H1 (cell line): ENCODE data around the gene STK40. TPM values are rescaled to one million over a fixed set of nuclear protein-coding genes. Genes with fewer than 3 reads are reported as not detected.

Experiments used
- CTCF ChIA-PET: fragments of 300-600 bp; sonication (Branson Sonifier 250); formaldehyde crosslinking; loops from one replicate; lab custom pipeline; 2021; ENCODE audit not compliant: partially characterized antibody; lab: Charles Lee
- POLR2A ChIA-PET: fragments of 300-600 bp; sonication (Branson Sonifier 250); formaldehyde crosslinking; loops from one replicate; lab custom pipeline; 2021; ENCODE audit warnings: inconsistent platforms; ENCODE audit not compliant: partially characterized antibody; lab: Charles Lee
- DNase-seq, 2 experiments: peaks; one replicate each; pipeline versions ENCODE4 v3.0.0 to v3.0.0-alpha.2; 2010 to 2022; ENCODE audit warnings: low spot score in 2 of 2, low read depth in 1 of 2, mixed read lengths in 1 of 2
- FAIRE-seq: peaks from 2 replicates; lab custom pipeline; 2011; peaks lifted over from hg19 to GRCh38; lab: Jason Lieb, UNC
- H2AFZ ChIP-seq: 2 replicates; pipeline ENCODE4 v1.8.1; 2012; ENCODE audit warnings: low read length, inconsistent platforms
- H2AK5ac ChIP-seq: 2 replicates; pipeline ENCODE4 v1.6.1; 2013; ENCODE audit warnings: low read depth, low read length
- H2BK120ac ChIP-seq: replicated peaks from 2 replicates; pipeline ENCODE3; 2013; ENCODE audit warnings: low read depth, low read length, inconsistent platforms
- H2BK12ac ChIP-seq: 2 replicates; pipeline ENCODE4 v1.6.1; 2013; ENCODE audit warnings: low read depth, low read length
- H2BK15ac ChIP-seq: 2 replicates; pipeline ENCODE4 v1.6.1; 2013; ENCODE audit warnings: low read length
- H2BK20ac ChIP-seq: 2 replicates; pipeline ENCODE4 v1.6.1; 2013; ENCODE audit warnings: low read length
- H2BK5ac ChIP-seq: 2 replicates; pipeline ENCODE4 v1.6.1; 2013; ENCODE audit warnings: low read depth, low read length
- H3K14ac ChIP-seq: 2 replicates; pipeline ENCODE4 v1.6.1; 2013; ENCODE audit warnings: inconsistent platforms; ENCODE audit not compliant: insufficient read length
- H3K18ac ChIP-seq: 2 replicates; pipeline ENCODE4 v1.6.1; 2013; ENCODE audit warnings: low read length; ENCODE audit errors: extremely low read depth
- H3K23ac ChIP-seq: 2 replicates; pipeline ENCODE4 v1.6.1; 2013; ENCODE audit warnings: inconsistent platforms; ENCODE audit not compliant: insufficient read length
- H3K23me2 ChIP-seq: 2 replicates; pipeline ENCODE4 v1.6.1; 2013; ENCODE audit warnings: low read depth, low read length
- H3K27ac ChIP-seq: 2 replicates; pipeline ENCODE4 v1.6.1; 2011; ENCODE audit warnings: low read depth, low read length, inconsistent platforms
- H3K27me3 ChIP-seq, 4 experiments: replicated peaks in 1 of 4; 1 replicate in 1 of 4; 2 replicates in 3 of 4; pipeline versions ENCODE4 v1.6.1 to v1.8.1; 2011 to 2013; ENCODE audit warnings: low read length in 3 of 4, mild to moderate bottlenecking in 3 of 4, inconsistent platforms in 2 of 4, mixed read lengths in 2 of 4, moderate library complexity in 1 of 4; ENCODE audit not compliant: control insufficient read depth in 3 of 4, insufficient read depth in 3 of 4; ENCODE audit errors: extremely low read depth in 1 of 4
- H3K36me3 ChIP-seq, 4 experiments: 2 replicates each; pipeline versions ENCODE4 v1.6.1 to v1.8.1; 2011 to 2013; ENCODE audit warnings: mild to moderate bottlenecking in 4 of 4, low read length in 3 of 4, moderate library complexity in 2 of 4, control low read depth in 1 of 4, inconsistent platforms in 1 of 4; ENCODE audit not compliant: insufficient read depth in 4 of 4, control insufficient read depth in 2 of 4
- H3K4ac ChIP-seq: replicated peaks from 2 replicates; pipeline ENCODE3; 2013; ENCODE audit warnings: low read length, low read depth, mixed read lengths, inconsistent platforms; ENCODE audit not compliant: insufficient read length
- H3K4me1 ChIP-seq, 4 experiments: replicated peaks in 1 of 4; 1 replicate in 1 of 4; 2 replicates in 3 of 4; pipeline versions ENCODE4 v1.6.1 to v1.8.1; 2011 to 2013; ENCODE audit warnings: low read length in 3 of 4, inconsistent platforms in 2 of 4, mixed read lengths in 1 of 4; ENCODE audit not compliant: insufficient read depth in 4 of 4, control insufficient read depth in 3 of 4
- H3K4me2 ChIP-seq, 2 experiments: 2 replicates each; pipeline versions ENCODE4 v1.6.1 to v1.8.1; 2011 to 2013; ENCODE audit warnings: low read depth in 2 of 2, low read length in 2 of 2, control low read depth in 1 of 2, inconsistent platforms in 1 of 2, mild to moderate bottlenecking in 1 of 2; ENCODE audit not compliant: insufficient read depth in 1 of 2
- H3K4me3 ChIP-seq, 4 experiments: fragments of 200-600, 300-600 bp in 1 of 4; sonication (generic), shearing (Covaris generic), sonication (Bioruptor Twin) in 1 of 4; 2 replicates each; pipeline versions ENCODE4 v1.5.1 to v1.8.1; 2011 to 2016; ENCODE audit warnings: low read length in 4 of 4, low read depth in 3 of 4, control low read depth in 2 of 4, inconsistent platforms in 2 of 4, mild to moderate bottlenecking in 2 of 4, mixed read lengths in 1 of 4, moderate library complexity in 1 of 4; ENCODE audit not compliant: insufficient read depth in 2 of 4; ENCODE audit errors: extremely low read depth in 1 of 4
- H3K56ac ChIP-seq: replicated peaks from 2 replicates; pipeline ENCODE3; 2013; ENCODE audit warnings: low read depth, mild to moderate bottlenecking, mixed read lengths, low read length, inconsistent platforms; ENCODE audit not compliant: insufficient read length
- H3K79me1 ChIP-seq: 2 replicates; pipeline ENCODE4 v1.6.1; 2013; ENCODE audit warnings: low read depth, low read length, control low read depth
- H3K79me2 ChIP-seq, 2 experiments: 2 replicates each; pipeline versions ENCODE4 v1.6.1 to v1.8.1; 2012 to 2013; ENCODE audit warnings: low read length in 2 of 2, mild to moderate bottlenecking in 2 of 2, inconsistent platforms in 1 of 2; ENCODE audit not compliant: insufficient read depth in 2 of 2, control insufficient read depth in 1 of 2
- H3K9ac ChIP-seq, 4 experiments: replicated peaks in 1 of 4; 1 replicate in 1 of 4; 2 replicates in 3 of 4; pipeline versions ENCODE4 v1.6.1 to v1.8.1; 2011 to 2013; ENCODE audit warnings: low read depth in 3 of 4, low read length in 3 of 4, control low read depth in 2 of 4, mild to moderate bottlenecking in 2 of 4, moderate library complexity in 2 of 4, inconsistent platforms in 1 of 4; ENCODE audit errors: extremely low read depth in 1 of 4
- H3K9me3 ChIP-seq, 2 experiments: 2 replicates each; pipeline versions ENCODE4 v1.6.1 to v1.8.1; 2012 to 2013; ENCODE audit warnings: mild to moderate bottlenecking in 2 of 2, moderate library complexity in 2 of 2, control low read depth in 1 of 2, inconsistent platforms in 1 of 2, low read depth in 1 of 2, low read length in 1 of 2, mixed read lengths in 1 of 2; ENCODE audit not compliant: insufficient read depth in 2 of 2
- H4K20me1 ChIP-seq, 2 experiments: replicated peaks in 1 of 2; 2 replicates each; pipeline versions ENCODE3 to v1.8.1; 2011 to 2013; ENCODE audit warnings: inconsistent platforms in 2 of 2, low read length in 2 of 2, mild to moderate bottlenecking in 1 of 2; ENCODE audit not compliant: insufficient read depth in 2 of 2, control insufficient read depth in 1 of 2
- H4K5ac ChIP-seq: 2 replicates; pipeline ENCODE4 v1.6.1; 2013; ENCODE audit warnings: low read length, low read depth, mixed read lengths, inconsistent platforms; ENCODE audit not compliant: insufficient read length
- H4K8ac ChIP-seq: 2 replicates; pipeline ENCODE4 v1.8.0; 2013; ENCODE audit warnings: mild to moderate bottlenecking, moderate library complexity, low read length, inconsistent platforms; ENCODE audit not compliant: insufficient read depth; ENCODE audit errors: extremely low read depth
- H4K91ac ChIP-seq: replicated peaks from 2 replicates; pipeline ENCODE3; 2013; ENCODE audit warnings: low read length, mixed read lengths, inconsistent platforms; ENCODE audit not compliant: insufficient read length
- CBX5 ChIP-seq: fragments of 300-800, 300-1000 bp; sonication (generic); IDR thresholded peaks from 2 replicates; pipeline ENCODE4 v1.7.1; 2016; ENCODE audit warnings: antibody characterized with exemption, low read length, low read depth
- CBX8 ChIP-seq: fragments of 300-800, 300-1000 bp; sonication (generic); IDR thresholded peaks from 2 replicates; pipeline ENCODE4 v1.7.1; 2016; ENCODE audit warnings: low read depth, low read length, borderline replicate concordance
- CREB1 ChIP-seq: IDR thresholded peaks from 2 replicates; pipeline ENCODE4 v1.6.1; 2012; ENCODE audit warnings: inconsistent platforms
- GTF2F1 ChIP-seq: IDR thresholded peaks from 2 replicates; pipeline ENCODE4 v1.6.1; 2012; ENCODE audit warnings: low read depth, low read length, improper control_type of control experiment, borderline replicate concordance
- JUND ChIP-seq: IDR thresholded peaks from 2 replicates; pipeline ENCODE4 v1.6.1; 2011; ENCODE audit warnings: mild to moderate bottlenecking, improper control_type of control experiment, low read length
- KDM5A ChIP-seq: fragments of 200-600 bp; IDR thresholded peaks from 2 replicates; pipeline ENCODE4 v1.7.1; 2012; ENCODE audit warnings: mild to moderate bottlenecking, low read length, inconsistent platforms, mixed read lengths
- POU5F1 ChIP-seq: IDR thresholded peaks from 2 replicates; pipeline ENCODE4 v1.6.1; 2011; ENCODE audit warnings: low read depth, mild to moderate bottlenecking, low read length, moderate library complexity
- RBBP5 ChIP-seq: IDR thresholded peaks from 2 replicates; pipeline ENCODE4 v1.7.1; 2012; ENCODE audit warnings: low read depth, mild to moderate bottlenecking, inconsistent platforms, low read length, moderate library complexity, borderline replicate concordance
- TBP ChIP-seq: IDR thresholded peaks from 2 replicates; pipeline ENCODE4 v1.6.1; 2011; ENCODE audit warnings: low read depth, low read length, improper control_type of control experiment
- TCF12 ChIP-seq: IDR thresholded peaks from 2 replicates; pipeline ENCODE4 v1.6.1; 2011; ENCODE audit warnings: low read depth, mild to moderate bottlenecking, low read length
- ZNF274 ChIP-seq: IDR thresholded peaks from 2 replicates; pipeline ENCODE4 v1.7.0; 2012; ENCODE audit warnings: low read length, borderline replicate concordance; ENCODE audit errors: extremely low read depth
- WGBS, 2 experiments: shearing (Covaris generic) in 1 of 2; methylation state at CpG; one replicate each; pipeline versions ENCODE4 v1.1.6 to v1.1.7; 2013 to 2015; ENCODE audit warnings: low lambda C conversion rate in 2 of 2, mixed read lengths in 2 of 2, inconsistent platforms in 1 of 2, low coverage in 1 of 2, missing lambda C conversion rate in 1 of 2; ENCODE audit not compliant: insufficient replicate concordance in 2 of 2, insufficient coverage in 1 of 2, insufficient read length in 1 of 2; ENCODE audit errors: extremely low coverage in 1 of 2, missing lambda C conversion rate in 1 of 2; 5-methylcytosine and 5-hydroxymethylcytosine counted together
- polyA plus RNA-seq, 7 experiments: library from polyadenylated mRNA; depleted of rRNA in 3 of 7; stranded (reverse) in 5 of 7; unstranded in 2 of 7; fragments of >200 nt in 5 of 7; fragments of 200-250 nt in 2 of 7; gene quantifications; 1 replicate in 5 of 7; 2 replicates in 1 of 7; 4 replicates in 1 of 7; pipeline versions ENCODE4 v1.2.1 to v1.2.3, GENCODE V29; 2011 to 2013; ENCODE audit warnings: missing spikeins in 2 of 7, mixed read lengths in 2 of 7
- total RNA-seq: library from RNA; stranded (reverse); fragmentation: NEBNext Ultra II Directional; extraction: Animal tissue kit (Norgen Biotek cat#: 25700); gene quantifications from 2 replicates; pipeline ENCODE4 v1.2.1, GENCODE V29; 2021

STK40 gene
- total and polyA plus RNA-seq, 2 of the 8 experiments (the other 6 are each of a cell fraction or from before 2014, with no cell fraction given): 13.6 to 28.6 TPM

- Histone ChIP-seq H2BK15ac (no peak overlapping the region), H4K20me1 (peaks cover 3% of the 10 kb centered on the region in 2 experiments), H3K4me3 (no peak overlapping the region), H3K9ac (no peak overlapping the region), H3K14ac (no peak overlapping the region), H2BK20ac (no peak overlapping the region), H3K4ac (no peak overlapping the region), H3K36me3 (peaks cover 0 to 14% (median 4%) of the 10 kb centered on the region in 4 experiments; a peak in 5 of 8 replicates), H3K18ac (no peak overlapping the region), H3K9me3 (no peaks in the 10 kb centered on the region), H4K8ac (no peak overlapping the region)
- WGBS, 2 experiments: 94% methylated on average over 32 of the region's 34 CpGs; no CpG with 5 or more reads in 1 of the 2 experiments
- TF ChIP-seq POU5F1 (no peak), RBBP5 (no peak), KDM5A (no peak), TBP (no peak), CBX5 (no peak), CBX8 (no peak), JUND (no peak), CREB1 (no peak), TCF12 (no peak), GTF2F1 (no peak), ZNF274 (no peak)
- TF ChIP-seq, all 59 proteins: peak for 0
- no peaks in the 10 kb centered on the region for H3K79me1 ChIP-seq
- H3K23ac ChIP-seq: no peak overlapping the region
- no peak overlapping the region for H2BK12ac ChIP-seq
- no peak overlapping the region for H4K91ac ChIP-seq
- no peak overlapping the region for H3K27ac ChIP-seq
- no peak overlapping the region for H2AFZ ChIP-seq
- no peak overlapping the region for H4K5ac ChIP-seq
- no peaks in the 10 kb centered on the region; a peak in 1 of 7 replicates for H3K27me3 ChIP-seq
- no peak overlapping the region for H2BK5ac ChIP-seq
- ChIA-PET POLR2A (interaction anchor here (0.7 to 4.9 kb wide), 10 partner anchors 11 to 60 kb away, joined by 3 to 37 read pairs (median 4); partner anchors contain the start of gene EVA1B), CTCF (interaction anchor here (0.6 to 10.0 kb wide), 37 partner anchors 8 to 254 kb away, joined by 3 to 150 read pairs (median 5); partner anchors contain the start of genes EVA1B and THRAP3)
- no peaks in the 10 kb centered on the region for H3K79me2 ChIP-seq
- H3K56ac ChIP-seq: no peak overlapping the region
- no peak for FAIRE-seq
- no peaks in the 10 kb centered on the region; a peak in 1 of 7 replicates for H3K4me1 ChIP-seq
- no peaks in the 10 kb centered on the region for H3K23me2 ChIP-seq
- no peak overlapping the region for H2BK120ac ChIP-seq
- no peak overlapping the region for H3K4me2 ChIP-seq
- no peak for DNase-seq
- no peak overlapping the region for H2AK5ac ChIP-seq
These were observed 44.0 kb downstream of the STK40 start for GRCh38 chr1:36341626-36342320.
